H1 (cell line): ENCODE data around the gene CYLD. TPM values are rescaled to one million over a fixed set of nuclear protein-coding genes. Genes with fewer than 3 reads are reported as not detected.

Source experiments
- CTCF ChIA-PET: fragments of 300-600 bp; sonication (Branson Sonifier 250); formaldehyde crosslinking; loops from one replicate; lab custom pipeline; 2021; ENCODE audit not compliant: partially characterized antibody; lab: Charles Lee
- POLR2A ChIA-PET: fragments of 300-600 bp; sonication (Branson Sonifier 250); formaldehyde crosslinking; loops from one replicate; lab custom pipeline; 2021; ENCODE audit warnings: inconsistent platforms; ENCODE audit not compliant: partially characterized antibody; lab: Charles Lee
- DNase-seq, 2 experiments: peaks; one replicate each; pipeline versions ENCODE4 v3.0.0 to v3.0.0-alpha.2; 2010 to 2022; ENCODE audit warnings: low spot score in 2 of 2, low read depth in 1 of 2, mixed read lengths in 1 of 2
- FAIRE-seq: peaks from 2 replicates; lab custom pipeline; 2011; peaks lifted over from hg19 to GRCh38; lab: Jason Lieb, UNC
- H2AFZ ChIP-seq: 2 replicates; pipeline ENCODE4 v1.8.1; 2012; ENCODE audit warnings: low read length, inconsistent platforms
- H2AK5ac ChIP-seq: 2 replicates; pipeline ENCODE4 v1.6.1; 2013; ENCODE audit warnings: low read depth, low read length
- H2BK120ac ChIP-seq: replicated peaks from 2 replicates; pipeline ENCODE3; 2013; ENCODE audit warnings: low read depth, low read length, inconsistent platforms
- H2BK12ac ChIP-seq: 2 replicates; pipeline ENCODE4 v1.6.1; 2013; ENCODE audit warnings: low read depth, low read length
- H2BK15ac ChIP-seq: 2 replicates; pipeline ENCODE4 v1.6.1; 2013; ENCODE audit warnings: low read length
- H2BK20ac ChIP-seq: 2 replicates; pipeline ENCODE4 v1.6.1; 2013; ENCODE audit warnings: low read length
- H2BK5ac ChIP-seq: 2 replicates; pipeline ENCODE4 v1.6.1; 2013; ENCODE audit warnings: low read depth, low read length
- H3K14ac ChIP-seq: 2 replicates; pipeline ENCODE4 v1.6.1; 2013; ENCODE audit warnings: inconsistent platforms; ENCODE audit not compliant: insufficient read length
- H3K18ac ChIP-seq: 2 replicates; pipeline ENCODE4 v1.6.1; 2013; ENCODE audit warnings: low read length; ENCODE audit errors: extremely low read depth
- H3K23ac ChIP-seq: 2 replicates; pipeline ENCODE4 v1.6.1; 2013; ENCODE audit warnings: inconsistent platforms; ENCODE audit not compliant: insufficient read length
- H3K23me2 ChIP-seq: 2 replicates; pipeline ENCODE4 v1.6.1; 2013; ENCODE audit warnings: low read depth, low read length
- H3K27ac ChIP-seq: 2 replicates; pipeline ENCODE4 v1.6.1; 2011; ENCODE audit warnings: low read depth, low read length, inconsistent platforms
- H3K27me3 ChIP-seq, 4 experiments: replicated peaks in 1 of 4; 1 replicate in 1 of 4; 2 replicates in 3 of 4; pipeline versions ENCODE4 v1.6.1 to v1.8.1; 2011 to 2013; ENCODE audit warnings: low read length in 3 of 4, mild to moderate bottlenecking in 3 of 4, inconsistent platforms in 2 of 4, mixed read lengths in 2 of 4, moderate library complexity in 1 of 4; ENCODE audit not compliant: control insufficient read depth in 3 of 4, insufficient read depth in 3 of 4; ENCODE audit errors: extremely low read depth in 1 of 4
- H3K36me3 ChIP-seq, 4 experiments: 2 replicates each; pipeline versions ENCODE4 v1.6.1 to v1.8.1; 2011 to 2013; ENCODE audit warnings: mild to moderate bottlenecking in 4 of 4, low read length in 3 of 4, moderate library complexity in 2 of 4, control low read depth in 1 of 4, inconsistent platforms in 1 of 4; ENCODE audit not compliant: insufficient read depth in 4 of 4, control insufficient read depth in 2 of 4
- H3K4ac ChIP-seq: replicated peaks from 2 replicates; pipeline ENCODE3; 2013; ENCODE audit warnings: low read length, low read depth, mixed read lengths, inconsistent platforms; ENCODE audit not compliant: insufficient read length
- H3K4me1 ChIP-seq, 4 experiments: replicated peaks in 1 of 4; 1 replicate in 1 of 4; 2 replicates in 3 of 4; pipeline versions ENCODE4 v1.6.1 to v1.8.1; 2011 to 2013; ENCODE audit warnings: low read length in 3 of 4, inconsistent platforms in 2 of 4, mixed read lengths in 1 of 4; ENCODE audit not compliant: insufficient read depth in 4 of 4, control insufficient read depth in 3 of 4
- H3K4me2 ChIP-seq, 2 experiments: 2 replicates each; pipeline versions ENCODE4 v1.6.1 to v1.8.1; 2011 to 2013; ENCODE audit warnings: low read depth in 2 of 2, low read length in 2 of 2, control low read depth in 1 of 2, inconsistent platforms in 1 of 2, mild to moderate bottlenecking in 1 of 2; ENCODE audit not compliant: insufficient read depth in 1 of 2
- H3K4me3 ChIP-seq, 4 experiments: fragments of 200-600, 300-600 bp in 1 of 4; sonication (generic), shearing (Covaris generic), sonication (Bioruptor Twin) in 1 of 4; 2 replicates each; pipeline versions ENCODE4 v1.5.1 to v1.8.1; 2011 to 2016; ENCODE audit warnings: low read length in 4 of 4, low read depth in 3 of 4, control low read depth in 2 of 4, inconsistent platforms in 2 of 4, mild to moderate bottlenecking in 2 of 4, mixed read lengths in 1 of 4, moderate library complexity in 1 of 4; ENCODE audit not compliant: insufficient read depth in 2 of 4; ENCODE audit errors: extremely low read depth in 1 of 4
- H3K56ac ChIP-seq: replicated peaks from 2 replicates; pipeline ENCODE3; 2013; ENCODE audit warnings: low read depth, mild to moderate bottlenecking, mixed read lengths, low read length, inconsistent platforms; ENCODE audit not compliant: insufficient read length
- H3K79me1 ChIP-seq: 2 replicates; pipeline ENCODE4 v1.6.1; 2013; ENCODE audit warnings: low read depth, low read length, control low read depth
- H3K79me2 ChIP-seq, 2 experiments: 2 replicates each; pipeline versions ENCODE4 v1.6.1 to v1.8.1; 2012 to 2013; ENCODE audit warnings: low read length in 2 of 2, mild to moderate bottlenecking in 2 of 2, inconsistent platforms in 1 of 2; ENCODE audit not compliant: insufficient read depth in 2 of 2, control insufficient read depth in 1 of 2
- H3K9ac ChIP-seq, 4 experiments: replicated peaks in 1 of 4; 1 replicate in 1 of 4; 2 replicates in 3 of 4; pipeline versions ENCODE4 v1.6.1 to v1.8.1; 2011 to 2013; ENCODE audit warnings: low read depth in 3 of 4, low read length in 3 of 4, control low read depth in 2 of 4, mild to moderate bottlenecking in 2 of 4, moderate library complexity in 2 of 4, inconsistent platforms in 1 of 4; ENCODE audit errors: extremely low read depth in 1 of 4
- H3K9me3 ChIP-seq, 2 experiments: 2 replicates each; pipeline versions ENCODE4 v1.6.1 to v1.8.1; 2012 to 2013; ENCODE audit warnings: mild to moderate bottlenecking in 2 of 2, moderate library complexity in 2 of 2, control low read depth in 1 of 2, inconsistent platforms in 1 of 2, low read depth in 1 of 2, low read length in 1 of 2, mixed read lengths in 1 of 2; ENCODE audit not compliant: insufficient read depth in 2 of 2
- H4K20me1 ChIP-seq, 2 experiments: replicated peaks in 1 of 2; 2 replicates each; pipeline versions ENCODE3 to v1.8.1; 2011 to 2013; ENCODE audit warnings: inconsistent platforms in 2 of 2, low read length in 2 of 2, mild to moderate bottlenecking in 1 of 2; ENCODE audit not compliant: insufficient read depth in 2 of 2, control insufficient read depth in 1 of 2
- H4K5ac ChIP-seq: 2 replicates; pipeline ENCODE4 v1.6.1; 2013; ENCODE audit warnings: low read length, low read depth, mixed read lengths, inconsistent platforms; ENCODE audit not compliant: insufficient read length
- H4K8ac ChIP-seq: 2 replicates; pipeline ENCODE4 v1.8.0; 2013; ENCODE audit warnings: mild to moderate bottlenecking, moderate library complexity, low read length, inconsistent platforms; ENCODE audit not compliant: insufficient read depth; ENCODE audit errors: extremely low read depth
- H4K91ac ChIP-seq: replicated peaks from 2 replicates; pipeline ENCODE3; 2013; ENCODE audit warnings: low read length, mixed read lengths, inconsistent platforms; ENCODE audit not compliant: insufficient read length
- ATF3 ChIP-seq: IDR thresholded peaks from 2 replicates; pipeline ENCODE4 v1.6.1; 2011; ENCODE audit warnings: low read depth, mild to moderate bottlenecking, low read length; ENCODE audit not compliant: insufficient read depth
- CHD1 ChIP-seq: IDR thresholded peaks from 2 replicates; pipeline ENCODE4 v1.6.1; 2012; ENCODE audit warnings: low read depth, low read length, improper control_type of control experiment
- EGR1 ChIP-seq: IDR thresholded peaks from 2 replicates; pipeline ENCODE4 v1.6.1; 2011; ENCODE audit warnings: low read depth, low read length, borderline replicate concordance
- MAX ChIP-seq: IDR thresholded peaks from 2 replicates; pipeline ENCODE4 v1.6.1; 2012; ENCODE audit warnings: inconsistent platforms
- TEAD4 ChIP-seq: IDR thresholded peaks from 2 replicates; pipeline ENCODE4 v1.6.1; 2012; ENCODE audit warnings: low read depth, low read length, inconsistent platforms, mixed read lengths
- WGBS, 2 experiments: shearing (Covaris generic) in 1 of 2; methylation state at CpG; one replicate each; pipeline versions ENCODE4 v1.1.6 to v1.1.7; 2013 to 2015; ENCODE audit warnings: low lambda C conversion rate in 2 of 2, mixed read lengths in 2 of 2, inconsistent platforms in 1 of 2, low coverage in 1 of 2, missing lambda C conversion rate in 1 of 2; ENCODE audit not compliant: insufficient replicate concordance in 2 of 2, insufficient coverage in 1 of 2, insufficient read length in 1 of 2; ENCODE audit errors: extremely low coverage in 1 of 2, missing lambda C conversion rate in 1 of 2; 5-methylcytosine and 5-hydroxymethylcytosine counted together
- polyA plus RNA-seq, 7 experiments: library from polyadenylated mRNA; depleted of rRNA in 3 of 7; stranded (reverse) in 5 of 7; unstranded in 2 of 7; fragments of >200 nt in 5 of 7; fragments of 200-250 nt in 2 of 7; gene quantifications; 1 replicate in 5 of 7; 2 replicates in 1 of 7; 4 replicates in 1 of 7; pipeline versions ENCODE4 v1.2.1 to v1.2.3, GENCODE V29; 2011 to 2013; ENCODE audit warnings: missing spikeins in 2 of 7, mixed read lengths in 2 of 7
- total RNA-seq: library from RNA; stranded (reverse); fragmentation: NEBNext Ultra II Directional; extraction: Animal tissue kit (Norgen Biotek cat#: 25700); gene quantifications from 2 replicates; pipeline ENCODE4 v1.2.1, GENCODE V29; 2021
- TF ChIP-seq, protein P1 (sequence below), 3 experiments: IDR thresholded peaks; 1 replicate in 2 of 3; 2 replicates in 1 of 3; pipeline versions ENCODE4 v1.5.1 to v1.6.1; 2011; ENCODE audit warnings: low read length in 3 of 3, mild to moderate bottlenecking in 3 of 3, inconsistent platforms in 2 of 3, low read depth in 1 of 3, moderate library complexity in 1 of 3; ENCODE audit not compliant: insufficient read depth in 1 of 3; ENCODE audit errors: control extremely low read depth in 1 of 3

The CYLD gene
- total and polyA plus RNA-seq, 2 of the 8 experiments (the other 6 are each of a cell fraction or from before 2014, with no cell fraction given): 3.7 to 18.8 TPM

DNA sequence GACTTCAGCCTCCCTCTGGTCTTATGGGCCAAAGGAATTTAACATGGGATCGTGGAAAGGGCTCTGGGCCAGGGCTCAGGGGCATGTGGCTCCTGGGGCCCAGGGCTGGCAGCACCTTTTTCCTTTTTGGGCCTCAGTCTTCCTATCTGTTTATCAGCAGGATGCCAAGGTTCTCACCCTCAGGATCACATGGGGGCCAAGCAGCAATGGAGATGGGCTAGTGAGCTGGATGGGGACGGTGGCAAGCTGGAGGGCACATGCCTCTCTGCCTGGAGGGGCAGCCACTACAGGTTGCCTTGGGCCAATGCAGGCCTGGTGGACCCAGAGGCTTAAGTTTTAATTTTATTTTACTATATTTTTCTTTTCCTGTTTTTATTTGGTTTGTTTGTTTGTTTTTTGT lies 95.4 kb downstream of the CYLD start:
- no peak overlapping the region for H4K5ac ChIP-seq
- H3K79me1 ChIP-seq: no peaks in the 10 kb centered on the region
- no peak overlapping the region for H3K9ac ChIP-seq
- H3K9me3 ChIP-seq: peaks cover 0 to 2% of the 10 kb centered on the region in 2 experiments; a peak in 3 of 4 replicates
- no peak overlapping the region for H3K18ac ChIP-seq
- H4K8ac ChIP-seq: no peak overlapping the region
- no peak overlapping the region for H3K14ac ChIP-seq
- H3K36me3 ChIP-seq: no peaks in the 10 kb centered on the region
- H4K20me1 ChIP-seq: peaks cover 0 to 1% of the 10 kb centered on the region in 2 experiments
- H3K56ac ChIP-seq: no peak overlapping the region
- ChIA-PET POLR2A (no interaction called here), CTCF (interaction anchor here (0.9 to 2.3 kb wide), 4 partner anchors 9 to 174 kb away, joined by 3 to 6 read pairs (median 4); no protein-coding TSS in a partner anchor)
- H3K23me2 ChIP-seq: no peaks in the 10 kb centered on the region
- WGBS, 2 experiments: 97% methylated on average over 2 of the region's 2 CpGs; no CpG with 5 or more reads in 1 of the 2 experiments
- TF ChIP-seq CHD1 (no peak), TEAD4 (no peak), ATF3 (no peak), EGR1 (no peak), MAX (no peak)
- TF ChIP-seq, protein P1, sequence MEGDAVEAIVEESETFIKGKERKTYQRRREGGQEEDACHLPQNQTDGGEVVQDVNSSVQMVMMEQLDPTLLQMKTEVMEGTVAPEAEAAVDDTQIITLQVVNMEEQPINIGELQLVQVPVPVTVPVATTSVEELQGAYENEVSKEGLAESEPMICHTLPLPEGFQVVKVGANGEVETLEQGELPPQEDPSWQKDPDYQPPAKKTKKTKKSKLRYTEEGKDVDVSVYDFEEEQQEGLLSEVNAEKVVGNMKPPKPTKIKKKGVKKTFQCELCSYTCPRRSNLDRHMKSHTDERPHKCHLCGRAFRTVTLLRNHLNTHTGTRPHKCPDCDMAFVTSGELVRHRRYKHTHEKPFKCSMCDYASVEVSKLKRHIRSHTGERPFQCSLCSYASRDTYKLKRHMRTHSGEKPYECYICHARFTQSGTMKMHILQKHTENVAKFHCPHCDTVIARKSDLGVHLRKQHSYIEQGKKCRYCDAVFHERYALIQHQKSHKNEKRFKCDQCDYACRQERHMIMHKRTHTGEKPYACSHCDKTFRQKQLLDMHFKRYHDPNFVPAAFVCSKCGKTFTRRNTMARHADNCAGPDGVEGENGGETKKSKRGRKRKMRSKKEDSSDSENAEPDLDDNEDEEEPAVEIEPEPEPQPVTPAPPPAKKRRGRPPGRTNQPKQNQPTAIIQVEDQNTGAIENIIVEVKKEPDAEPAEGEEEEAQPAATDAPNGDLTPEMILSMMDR (IDR thresholded peaks at IDR 0.05; ENCODE audit: control extremely low read depth in 1 of 3, insufficient read depth in 1 of 3, low read depth in 1 of 3, low read length in 3 of 3): no peak
- H4K91ac ChIP-seq: no peak overlapping the region
- H2BK20ac ChIP-seq: no peak overlapping the region
- FAIRE-seq (no peak), DNase-seq (peak in 1 of 2 experiments; percentile 16)
- H3K4me3 ChIP-seq: no peak overlapping the region
- no peak overlapping the region for H2BK15ac ChIP-seq
- H2BK12ac ChIP-seq: no peak overlapping the region
- no peak overlapping the region for H3K23ac ChIP-seq
- H2AK5ac ChIP-seq: no peak overlapping the region
- H2BK5ac ChIP-seq: no peak overlapping the region
- H3K4me2 ChIP-seq: no peak overlapping the region
- no peaks in the 10 kb centered on the region; a peak in 1 of 7 replicates for H3K4me1 ChIP-seq
- H2AFZ ChIP-seq: no peak overlapping the region
- H3K4ac ChIP-seq: no peak overlapping the region
- H3K27me3 ChIP-seq: no peaks in the 10 kb centered on the region
- H3K79me2 ChIP-seq: no peaks in the 10 kb centered on the region
- no peak overlapping the region for H3K27ac ChIP-seq
- no peak overlapping the region for H2BK120ac ChIP-seq
